Breast epithelium (tissue), 4 donors: Measurements from ENCODE around the gene KRABD2.

Experiments
- DNase-seq, 2 donors: peaks; one replicate each; pipeline ENCODE4 v3.0.0-alpha.2; 2019; ENCODE audit warnings: low spot score in 2 of 2
- H3K27ac ChIP-seq, 2 donors: fragments of 200-600 bp; sonication (generic) in 1 of 2; one replicate each; pipeline ENCODE4 v1.5.1; 2016 to 2019; ENCODE audit warnings: mild to moderate bottlenecking in 1 of 2
- H3K27me3 ChIP-seq, 2 donors: fragments of 200-600 bp; sonication (generic) in 1 of 2; one replicate each; pipeline versions ENCODE4 v1.5.1 to v1.6.0; 2017 to 2019; ENCODE audit warnings: control low read depth in 1 of 2, mild to moderate bottlenecking in 1 of 2
- H3K36me3 ChIP-seq: fragments of 200-600 bp; one replicate; pipeline ENCODE4 v1.5.1; 2019
- H3K4me1 ChIP-seq, 2 donors: fragments of 200-600 bp; sonication (generic); one replicate each; pipeline ENCODE4 v1.5.1; 2016 to 2019; ENCODE audit warnings: control low read depth in 1 of 2
- H3K4me3 ChIP-seq, 3 donors: fragments of 200-600 bp; sonication (generic); 1 replicate in 2 of 3; 2 replicates in 1 of 3; pipeline ENCODE4 v1.5.1; 2016 to 2019; ENCODE audit warnings: mild to moderate bottlenecking in 3 of 3, moderate library complexity in 2 of 3
- H3K9me3 ChIP-seq, 2 donors: fragments of 200-600 bp; sonication (generic) in 1 of 2; one replicate each; pipeline ENCODE4 v1.5.1; 2016 to 2019; ENCODE audit warnings: control low read depth in 1 of 2
- POLR2A ChIP-seq: fragments of 450-650 bp; IDR thresholded peaks from one replicate; pipeline ENCODE4 v1.6.1; 2016; ENCODE audit warnings: antibody characterized with exemption, mild to moderate bottlenecking, moderate library complexity
- POLR2AphosphoS5 ChIP-seq, 3 donors: sonication (generic); formaldehyde crosslinking; IDR thresholded peaks; one replicate each; pipeline ENCODE4 v1.6.1; 2017; ENCODE audit warnings: antibody characterized with exemption in 3 of 3
- intact Hi-C: fragments of 100-400 bp; cut with DNase I; formaldehyde crosslinking; loops from one replicate; pipeline ENCODE4 v1.15.1; 2023; ENCODE audit warnings: low total_unique reads
- TF ChIP-seq, protein P1 (sequence below), 3 donors: fragments of 450-650 bp; IDR thresholded peaks; one replicate each; pipeline ENCODE4 v1.5.1; 2016 to 2017; ENCODE audit warnings: antibody characterized with exemption in 3 of 3, mild to moderate bottlenecking in 3 of 3, moderate library complexity in 3 of 3

The KRABD2 gene

DNA sequence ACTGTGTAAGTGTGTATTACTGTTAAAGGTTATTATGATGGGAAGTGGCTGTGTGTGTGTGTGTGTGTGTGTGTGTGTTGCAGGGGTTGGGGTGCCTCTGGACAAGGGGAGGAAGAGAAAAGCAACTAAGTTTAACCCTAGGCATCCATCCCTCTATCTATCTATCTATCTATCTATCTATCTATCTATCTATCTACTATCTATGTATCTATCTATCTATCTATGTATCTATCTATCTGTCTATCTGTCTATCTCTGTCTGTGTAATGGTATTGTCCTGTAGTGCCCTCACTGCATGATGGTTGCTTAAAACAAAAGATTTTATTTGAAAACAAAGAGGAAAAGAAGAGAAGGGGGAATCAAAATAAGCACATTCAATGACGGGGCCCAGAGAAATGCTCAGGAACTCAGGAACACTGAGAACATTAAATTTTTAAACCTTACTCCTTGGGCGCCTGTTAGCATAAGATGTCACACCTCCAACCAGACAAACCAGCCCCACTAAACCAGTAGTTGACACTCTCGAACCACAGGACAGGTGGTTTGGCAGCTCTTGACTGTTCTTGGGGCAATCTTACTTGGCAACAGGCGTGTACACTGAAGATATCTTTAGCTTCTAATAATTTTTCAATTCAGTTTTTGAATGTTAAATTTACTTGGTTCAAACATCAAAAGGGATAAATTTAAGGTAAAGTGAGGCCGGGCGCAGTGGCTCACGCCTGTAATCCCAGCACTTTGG, 11.6 kb upstream of the KRABD2 start:
- no peak overlapping the region for H3K27ac ChIP-seq
- peaks cover 0 to 3% of the 10 kb centered on the region in 2 donors for H3K27me3 ChIP-seq
- intact Hi-C loops = no loop called here
- no peak for TF ChIP-seq POLR2AphosphoS5 (IDR thresholded peaks at IDR 0.05)
- TF ChIP-seq, protein P1, sequence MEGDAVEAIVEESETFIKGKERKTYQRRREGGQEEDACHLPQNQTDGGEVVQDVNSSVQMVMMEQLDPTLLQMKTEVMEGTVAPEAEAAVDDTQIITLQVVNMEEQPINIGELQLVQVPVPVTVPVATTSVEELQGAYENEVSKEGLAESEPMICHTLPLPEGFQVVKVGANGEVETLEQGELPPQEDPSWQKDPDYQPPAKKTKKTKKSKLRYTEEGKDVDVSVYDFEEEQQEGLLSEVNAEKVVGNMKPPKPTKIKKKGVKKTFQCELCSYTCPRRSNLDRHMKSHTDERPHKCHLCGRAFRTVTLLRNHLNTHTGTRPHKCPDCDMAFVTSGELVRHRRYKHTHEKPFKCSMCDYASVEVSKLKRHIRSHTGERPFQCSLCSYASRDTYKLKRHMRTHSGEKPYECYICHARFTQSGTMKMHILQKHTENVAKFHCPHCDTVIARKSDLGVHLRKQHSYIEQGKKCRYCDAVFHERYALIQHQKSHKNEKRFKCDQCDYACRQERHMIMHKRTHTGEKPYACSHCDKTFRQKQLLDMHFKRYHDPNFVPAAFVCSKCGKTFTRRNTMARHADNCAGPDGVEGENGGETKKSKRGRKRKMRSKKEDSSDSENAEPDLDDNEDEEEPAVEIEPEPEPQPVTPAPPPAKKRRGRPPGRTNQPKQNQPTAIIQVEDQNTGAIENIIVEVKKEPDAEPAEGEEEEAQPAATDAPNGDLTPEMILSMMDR (IDR thresholded peaks at IDR 0.05) = no peak
- TF ChIP-seq POLR2A = no peak
- DNase-seq = peak in 1 of 2 donors; percentile 62
- peaks cover 0 to 4% of the 10 kb centered on the region in 2 donors for H3K4me1 ChIP-seq
- no peaks in the 10 kb centered on the region for H3K9me3 ChIP-seq
- H3K4me3 ChIP-seq = no peak overlapping the region
- no peaks in the 10 kb centered on the region for H3K36me3 ChIP-seq

DNA sequence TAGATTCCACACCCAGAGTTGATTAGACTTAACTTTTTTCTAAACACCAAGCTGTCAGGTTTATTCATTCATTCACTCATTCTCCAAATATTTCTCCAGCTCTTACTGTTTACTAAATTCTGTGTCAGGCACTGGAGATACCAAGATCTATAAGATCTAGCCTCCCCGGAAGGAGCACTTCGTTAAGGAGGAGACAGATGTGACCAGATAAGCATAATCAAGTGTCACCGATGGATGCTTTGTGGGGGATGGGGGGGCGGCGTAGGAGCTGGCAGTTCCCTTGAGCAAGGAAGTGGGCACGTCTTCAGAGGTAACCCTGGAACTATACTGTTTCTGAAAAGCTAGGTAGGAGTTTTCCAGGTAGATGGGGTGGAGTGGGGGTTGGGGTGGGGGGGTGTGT, 10.3 kb upstream of the KRABD2 start:
- H3K27ac ChIP-seq = no peak overlapping the region
- DNase-seq = no peak
- intact Hi-C loops = no loop called here
- H3K27me3 ChIP-seq = no peaks in the 10 kb centered on the region
- no peaks in the 10 kb centered on the region for H3K9me3 ChIP-seq
- H3K4me1 ChIP-seq = peaks cover 0 to 4% of the 10 kb centered on the region in 2 donors
- TF ChIP-seq POLR2A = no peak
- TF ChIP-seq, protein P1 (IDR thresholded peaks at IDR 0.05) = no peak
- no peak for TF ChIP-seq POLR2AphosphoS5 (IDR thresholded peaks at IDR 0.05)
- H3K4me3 ChIP-seq = no peak overlapping the region
- H3K36me3 ChIP-seq = no peaks in the 10 kb centered on the region

DNA sequence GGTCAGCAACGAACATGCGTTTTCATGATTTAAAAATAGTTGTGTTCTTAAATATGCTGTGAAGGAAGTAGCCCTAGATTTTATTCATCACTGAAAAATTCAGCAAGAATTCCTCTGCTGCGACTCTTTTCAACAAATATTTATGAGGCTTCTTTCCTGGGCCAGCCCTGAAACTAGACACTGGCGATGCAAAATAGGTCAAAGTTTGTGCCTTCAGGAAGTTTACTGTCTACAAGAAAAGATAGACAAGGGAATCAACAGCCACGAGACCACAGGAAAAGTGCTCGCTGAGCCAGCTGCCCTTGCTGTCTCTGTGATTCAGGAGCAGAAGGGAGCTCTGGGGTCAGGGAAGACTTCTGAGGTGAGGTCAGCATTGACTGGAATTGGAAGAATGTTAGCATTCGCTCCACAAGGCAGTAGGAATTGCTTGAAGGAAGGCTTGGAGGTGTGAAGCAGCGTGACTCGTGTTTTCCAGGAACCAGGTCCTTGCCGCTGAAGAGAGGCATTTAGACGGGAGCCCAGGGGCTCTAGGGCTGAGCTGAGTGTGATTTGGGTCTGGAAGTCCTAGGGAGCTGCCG, 8.4 kb upstream of the KRABD2 start:
- Histone ChIP-seq H3K9me3 (no peaks in the 10 kb centered on the region), H3K36me3 (no peaks in the 10 kb centered on the region), H3K4me3 (no peak overlapping the region), H3K27me3 (no peaks in the 10 kb centered on the region), H3K27ac (peak overlapping the region in 1 of 2 donors; percentile 21), H3K4me1 (peaks cover 4 to 13% of the 10 kb centered on the region in 2 donors)
- TF ChIP-seq, protein P1 (IDR thresholded peaks at IDR 0.05) = no peak
- TF ChIP-seq POLR2A (no peak), POLR2AphosphoS5 (IDR thresholded peaks at IDR 0.05) (no peak)
- no peak for DNase-seq
- intact Hi-C loops = no loop called here

DNA sequence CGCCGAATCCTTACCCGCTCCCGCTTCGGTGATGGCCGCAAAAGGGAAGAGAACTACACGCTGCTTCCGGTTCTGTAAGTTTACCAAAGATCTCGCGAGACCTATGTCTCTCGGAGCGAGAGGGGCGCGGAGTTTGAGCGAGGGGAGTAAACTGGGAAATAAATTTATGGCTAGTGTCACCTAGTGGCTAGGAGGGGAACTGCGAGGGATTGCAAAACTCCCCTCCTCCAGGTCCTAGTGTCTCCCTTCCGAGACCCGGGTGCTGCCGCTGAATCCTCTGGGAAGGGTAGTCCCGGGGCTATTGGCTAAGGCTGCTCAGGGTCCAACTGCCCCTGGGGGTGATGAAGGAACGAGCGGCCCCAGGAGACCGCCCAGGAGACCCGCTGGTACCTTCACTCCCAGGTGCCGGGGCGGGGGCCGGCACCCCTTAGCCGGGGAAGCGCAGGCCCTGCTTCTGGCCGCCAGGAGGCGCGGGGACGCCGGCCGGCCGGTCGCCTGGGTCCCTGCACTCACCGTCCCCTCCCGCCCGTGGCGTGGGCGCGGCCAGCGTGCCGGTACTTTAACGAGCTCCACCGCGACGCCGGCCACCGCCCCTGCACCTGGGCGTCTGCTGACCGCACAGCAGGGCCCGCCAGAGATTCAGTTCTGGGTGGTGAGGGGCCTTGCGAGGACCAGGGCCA, 6.8 kb upstream of the KRABD2 start, which contains the start of gene RPL26:
TSS of gene RPL26 (minus strand) at position 51 of the 680 bp plus-strand sequence. CDS start 883 bp downstream, outside the sequence.
- no peaks in the 10 kb centered on the region for H3K36me3 ChIP-seq
- DNase-seq = peak; percentile 97
- H3K4me3 ChIP-seq = peak within 1 kb of the TSS; percentile 79 to 97 (median 80)
- peak within 1 kb of the TSS; percentile 89 to 94 for H3K27ac ChIP-seq
- TF ChIP-seq, protein P1 (IDR thresholded peaks at IDR 0.05) = peak; percentile 99 to 100 (median 100)
- TF ChIP-seq POLR2AphosphoS5 (IDR thresholded peaks at IDR 0.05) (peak in 2 of 3 donors; percentile 92 to 94), POLR2A (peak; percentile 76)
- intact Hi-C loops = no loop called here
- no peaks in the 10 kb centered on the region for H3K27me3 ChIP-seq
- H3K9me3 ChIP-seq = no peaks in the 10 kb centered on the region
- H3K4me1 ChIP-seq = peaks cover 4 to 15% of the 10 kb centered on the region in 2 donors

DNA sequence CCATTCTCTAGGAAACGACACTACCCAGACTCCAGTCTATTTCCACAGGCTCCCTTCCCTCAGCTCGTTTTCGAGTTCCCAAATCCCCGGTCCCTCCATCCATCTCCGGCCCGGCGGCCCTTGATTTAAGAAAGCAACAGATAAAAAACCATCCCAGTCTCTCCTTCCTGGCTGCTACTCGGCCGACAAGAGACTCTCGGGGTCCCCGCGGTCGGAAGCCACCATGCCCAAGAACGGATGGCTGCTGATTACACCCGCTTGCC, 6.3 kb upstream of the KRABD2 start:
- Histone ChIP-seq H3K27me3 (no peaks in the 10 kb centered on the region), H3K4me3 (peak overlapping the region; percentile 79 to 97 (median 80)), H3K27ac (peak overlapping the region; percentile 89 to 94), H3K4me1 (peaks cover 4 to 15% of the 10 kb centered on the region in 2 donors), H3K36me3 (no peaks in the 10 kb centered on the region), H3K9me3 (no peaks in the 10 kb centered on the region)
- no peak for DNase-seq
- TF ChIP-seq POLR2A (no peak), POLR2AphosphoS5 (IDR thresholded peaks at IDR 0.05) (peak in 1 of 3 donors; percentile 96)
- intact Hi-C loops = no loop called here
